WI38 (cell line): Measurements from ENCODE around the gene SPAG8.

Experiments used
- H3K4me3 ChIP-seq: 2 replicates; pipeline ENCODE4 v1.5.1; 2011; ENCODE audit warnings: low read depth, mild to moderate bottlenecking, control low read depth, low read length
- CTCF ChIP-seq: IDR thresholded peaks from 2 replicates; pipeline ENCODE4 v1.5.1; 2012; ENCODE audit warnings: low read depth, mild to moderate bottlenecking, control low read depth, low read length

SPAG8 gene

GRCh38 chr9:35814841-35815543, 2.9 kb upstream of the SPAG8 start, which contains the start of gene HINT2:
HINT2 (minus strand) TSS chr9:35815042; CDS start chr9:35814979, 63 bp downstream.
- no peak for TF ChIP-seq CTCF
- H3K4me3 ChIP-seq = peak within 1 kb of the TSS; percentile 81

- TF ChIP-seq CTCF = peak; percentile 28; the same call in 1 of the 2 replicates
- H3K4me3 ChIP-seq = peak overlapping the region; percentile 81
Observed at GRCh38 chr9:35814106-35814840, 2.2 kb upstream of the SPAG8 start.

- TF ChIP-seq CTCF = 0 out of 2 replicates have a peak, but pooled peaks have one; percentile 12
- H3K4me3 ChIP-seq = no peak overlapping the region; the same call in 1 of the 2 replicates
Observed at GRCh38 chr9:35813434-35814105, 1.5 kb upstream of the SPAG8 start.

- TF ChIP-seq CTCF = no peak
- peak overlapping the region; percentile 63 for H3K4me3 ChIP-seq
Observed at GRCh38 chr9:35811381-35812024, 559 bp downstream of the SPAG8 start.

- no peak overlapping the region for H3K4me3 ChIP-seq
- no peak for TF ChIP-seq CTCF
Observed at GRCh38 chr9:35810122-35810521, 1.9 kb downstream of the SPAG8 start.

GRCh38 chr9:35808433-35808832, 3.6 kb downstream of the SPAG8 start:
- TF ChIP-seq CTCF = no peak

More at GRCh38 chr9:35808433-35808832, 3.6 kb downstream of the SPAG8 start:
- H3K4me3 ChIP-seq = no peak overlapping the region
